Measurements from ENCODE around the gene TSC22D1.

- TF ChIP-seq CTCF (IDR thresholded peaks at IDR 0.05), result no peak
- no peak for TF ChIP-seq POLR2A (IDR thresholded peaks at IDR 0.05)
Observed at GRCh38 chr13:44541601-44542000, 34.5 kb downstream of the TSC22D1 start.
